CD4-positive, alpha-beta T cell treated with Interleukin-2 at 100 ng/mL for 4 hours (primary cell): ENCODE measurements around the gene OR4D6.
A peak's percentile ranks its signal among the peaks of the same experiment; 100 is the strongest.
"Not testable (repeated sequence)": the region's sequence is repeated elsewhere in the genome, so short reads cannot be mapped to it uniquely, and the experiment has no call there.

Experiments used
- DNase-seq: peaks from one replicate; pipeline ENCODE4 v3.0.0-alpha.2; 2020; ENCODE audit warnings: low spot score

OR4D6 gene

GRCh38 chr11:59456661-59457060 lies at the start of gene OR4D6:
Gene OR4D6 (plus strand): TSS chr11:59456961. CDS start chr11:59456961, 0 bp downstream.
- DNase-seq = no peak

GRCh38 chr11:59413646-59414045 lies 43.1 kb upstream of the OR4D6 start:
- no peak for DNase-seq

- DNase-seq = no peak
These were observed 41.6 kb upstream of the OR4D6 start for GRCh38 chr11:59415111-59415510.

GRCh38 chr11:59416613-59417012 lies 40.1 kb upstream of the OR4D6 start:
- no peak for DNase-seq

- no peak for DNase-seq
These were observed 39.7 kb upstream of the OR4D6 start for GRCh38 chr11:59417023-59417422.

- no peak for DNase-seq
These were observed 38.6 kb upstream of the OR4D6 start for GRCh38 chr11:59418156-59418555.

GRCh38 chr11:59423835-59424234 lies 32.9 kb upstream of the OR4D6 start:
- no peak for DNase-seq

GRCh38 chr11:59425131-59425530 lies 31.6 kb upstream of the OR4D6 start:
- DNase-seq = no peak

GRCh38 chr11:59426361-59427067 lies 30.2 kb upstream of the OR4D6 start, which contains the start of gene OR5A2:
Gene OR5A2 (minus strand): TSS chr11:59426413. CDS start chr11:59422953, 3,460 bp downstream.
- DNase-seq = no peak

- DNase-seq = no peak
These were observed 29.7 kb upstream of the OR4D6 start for GRCh38 chr11:59427068-59427382.

GRCh38 chr11:59429924-59430516 lies 26.7 kb upstream of the OR4D6 start:
- peak; percentile 66 for DNase-seq

DNA sequence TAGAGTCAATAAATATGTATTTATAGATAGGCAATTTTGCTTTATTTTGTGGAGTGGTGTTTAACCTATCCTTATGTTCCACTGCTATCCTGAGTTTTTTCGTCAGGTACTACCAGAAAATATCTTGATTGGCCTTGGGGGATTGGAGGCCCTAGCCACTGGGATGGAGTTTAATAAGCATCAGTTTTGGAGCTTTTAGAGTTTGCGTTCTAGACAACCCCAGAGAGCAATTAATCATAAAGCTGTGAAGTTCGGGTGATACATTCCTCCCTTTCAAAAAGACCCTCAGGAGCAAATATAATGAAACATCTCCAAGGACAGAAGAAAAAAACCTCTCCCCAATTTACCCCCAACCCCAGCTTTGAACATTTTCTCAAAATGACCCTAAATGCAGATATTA lies 20.6 kb upstream of the OR4D6 start, which contains the start of gene OR5A1:
Gene OR5A1, plus strand, starts transcription at position 301 of the 400 bp plus-strand sequence. CDS start 6,700 bp downstream, outside the sequence.
- no peak for DNase-seq

- no peak for DNase-seq
These were observed 19.0 kb upstream of the OR4D6 start for GRCh38 chr11:59437770-59438169.

DNA sequence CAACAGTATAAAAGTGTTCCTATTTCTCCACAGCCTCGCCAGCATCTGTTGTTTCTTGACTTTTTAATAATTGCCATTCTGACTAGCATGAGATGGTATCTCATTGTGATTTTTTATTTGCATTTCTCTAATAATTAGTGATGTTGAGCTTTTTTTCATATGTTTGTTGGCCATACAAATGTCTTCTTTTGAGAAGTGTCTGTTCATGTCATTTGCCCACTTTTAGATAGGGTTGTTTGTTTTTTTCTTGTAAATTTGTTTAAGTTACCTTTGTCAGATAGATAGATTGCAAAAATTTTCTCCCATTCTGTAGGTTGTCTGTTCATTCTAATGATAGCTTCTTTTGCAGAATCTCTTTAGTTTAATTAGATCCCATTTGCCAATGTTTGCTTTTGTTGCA lies 11.1 kb upstream of the OR4D6 start:
- not testable (repeated sequence) for DNase-seq

GRCh38 chr11:59448484-59448883 lies 8.3 kb upstream of the OR4D6 start:
- no peak for DNase-seq

- DNase-seq = no peak
These were observed 3.2 kb downstream of the OR4D6 start for GRCh38 chr11:59459916-59460315.

DNA sequence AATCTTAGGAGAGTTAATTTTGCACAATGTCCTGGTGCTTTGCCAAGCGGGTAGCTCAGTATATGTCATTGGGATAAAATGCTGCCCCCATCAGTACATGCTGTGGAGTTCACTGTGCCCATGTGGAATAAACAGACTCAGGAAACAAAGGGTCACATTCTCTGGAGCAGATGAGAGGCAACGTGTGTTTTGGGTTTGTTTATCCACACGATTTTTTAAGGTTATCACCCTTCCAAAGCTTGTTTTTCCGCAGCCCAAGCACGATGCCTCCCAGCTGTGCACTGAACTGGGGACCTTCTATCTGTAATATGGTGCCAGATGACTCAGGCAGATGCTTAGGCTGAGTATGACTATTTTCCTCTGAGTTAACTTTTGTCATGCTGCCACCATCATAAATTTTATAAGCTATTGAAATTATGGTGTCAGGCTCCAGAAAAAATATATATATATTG lies 6.5 kb downstream of the OR4D6 start:
- no peak for DNase-seq

GRCh38 chr11:59473015-59473414 lies 16.3 kb downstream of the OR4D6 start, which contains the start of gene OR4D10:
Gene OR4D10 (plus strand): TSS chr11:59473315. CDS start chr11:59477430, 4,115 bp downstream.
- no peak for DNase-seq

- DNase-seq = no peak
These were observed 18.4 kb downstream of the OR4D6 start for GRCh38 chr11:59475176-59475575.

- no peak for DNase-seq
These were observed 23.1 kb downstream of the OR4D6 start for GRCh38 chr11:59479906-59480305.

DNA sequence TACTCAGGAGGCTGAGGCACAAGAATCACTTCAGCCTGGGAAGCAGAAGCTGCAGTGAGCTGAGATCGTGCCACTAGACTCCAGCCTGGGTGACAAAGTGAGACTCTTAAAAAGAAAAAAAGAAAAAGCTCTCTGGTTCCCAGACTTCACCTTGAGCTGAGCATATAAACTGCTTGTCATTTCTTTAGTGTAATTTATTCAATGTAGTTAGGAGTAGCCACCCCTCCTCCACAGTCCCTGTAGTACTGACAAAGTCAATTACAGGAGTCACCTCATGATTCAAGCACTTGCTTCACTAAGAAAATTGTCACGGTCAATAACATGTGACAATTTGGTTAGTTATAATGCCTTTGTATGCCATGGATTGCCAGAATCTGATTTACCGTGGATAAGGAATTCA lies 23.6 kb downstream of the OR4D6 start:
- DNase-seq = no peak

- no peak for DNase-seq
These were observed 45.2 kb downstream of the OR4D6 start for GRCh38 chr11:59501931-59502330.

GRCh38 chr11:59503276-59503675 lies 46.5 kb downstream of the OR4D6 start, which contains the start of gene OR4D11:
Gene OR4D11 (plus strand): TSS chr11:59503576. CDS start chr11:59503576, 0 bp downstream.
- DNase-seq = no peak
